Gastroesophageal sphincter (tissue), 4 donors: ENCODE results near the gene TCF12. TPM values are rescaled to one million over a fixed set of nuclear protein-coding genes. Genes with fewer than 3 reads are reported as not detected.

Experiments
- ATAC-seq: fragments of 150-250 bp; one replicate; pipeline ENCODE4 v1.9.1; 2016; ENCODE audit warnings: mild to moderate bottlenecking, moderate library complexity
- H3K27ac ChIP-seq, 4 donors: fragments of 200-600 bp; sonication (generic) in 3 of 4; 1 replicate in 3 of 4; 2 replicates in 1 of 4; pipeline ENCODE4 v1.5.1; 2016 to 2019
- H3K27me3 ChIP-seq: fragments of 200-600 bp; sonication (generic); one replicate; pipeline ENCODE4 v1.5.1; 2019
- H3K36me3 ChIP-seq, 2 donors: fragments of 200-600 bp; sonication (generic); one replicate each; pipeline ENCODE4 v1.5.1; 2019; ENCODE audit warnings: control low read depth in 1 of 2
- H3K4me1 ChIP-seq, 3 donors: fragments of 200-600 bp; sonication (generic); 1 replicate in 2 of 3; 2 replicates in 1 of 3; pipeline ENCODE4 v1.5.1; 2016 to 2019; ENCODE audit warnings: control low read depth in 2 of 3
- H3K4me3 ChIP-seq, 2 donors: fragments of 200-600 bp; sonication (generic); one replicate each; pipeline ENCODE4 v1.5.1; 2019; ENCODE audit warnings: mild to moderate bottlenecking in 1 of 2, moderate library complexity in 1 of 2
- H3K9me3 ChIP-seq, 3 donors: fragments of 200-600 bp; sonication (generic); one replicate each; pipeline ENCODE4 v1.5.1; 2017 to 2019; ENCODE audit warnings: control low read depth in 2 of 3
- EP300 ChIP-seq: sonication (generic); formaldehyde crosslinking; IDR thresholded peaks from one replicate; pipeline ENCODE4 v1.6.1; 2017; ENCODE audit warnings: antibody characterized with exemption, mild to moderate bottlenecking
- POLR2A ChIP-seq, 2 donors: fragments of 450-650 bp; IDR thresholded peaks; one replicate each; pipeline ENCODE4 v1.6.1; 2017; ENCODE audit warnings: antibody characterized with exemption in 2 of 2, mild to moderate bottlenecking in 2 of 2, moderate library complexity in 1 of 2
- POLR2AphosphoS5 ChIP-seq: sonication (generic); formaldehyde crosslinking; IDR thresholded peaks from one replicate; pipeline ENCODE4 v1.6.1; 2017; ENCODE audit warnings: antibody characterized with exemption
- WGBS, 2 donors: methylation state at CpG; one replicate each; pipeline ENCODE4 v1.1.5; 2018; ENCODE audit warnings: low coverage in 1 of 2; 5-methylcytosine and 5-hydroxymethylcytosine counted together
- total RNA-seq, 4 donors: library from RNA; depleted of rRNA; stranded (reverse); fragments of >200 nt; gene quantifications; one replicate each; pipeline ENCODE4 v1.1.0, GENCODE V29; 2016
- TF ChIP-seq, protein P1 (sequence below), 4 experiments: fragments of 200-600 bp in 2 of 4; fragments of 450-650 bp in 2 of 4; sonication (generic) in 1 of 4; IDR thresholded peaks; one replicate each; pipeline ENCODE4 v1.5.1; 2017 to 2019; ENCODE audit warnings: antibody characterized with exemption in 4 of 4, mild to moderate bottlenecking in 2 of 4, moderate library complexity in 2 of 4

The TCF12 gene
- total RNA-seq, 4 donors from 2014 or later: 78.1 to 194 (median 154) TPM

DNA sequence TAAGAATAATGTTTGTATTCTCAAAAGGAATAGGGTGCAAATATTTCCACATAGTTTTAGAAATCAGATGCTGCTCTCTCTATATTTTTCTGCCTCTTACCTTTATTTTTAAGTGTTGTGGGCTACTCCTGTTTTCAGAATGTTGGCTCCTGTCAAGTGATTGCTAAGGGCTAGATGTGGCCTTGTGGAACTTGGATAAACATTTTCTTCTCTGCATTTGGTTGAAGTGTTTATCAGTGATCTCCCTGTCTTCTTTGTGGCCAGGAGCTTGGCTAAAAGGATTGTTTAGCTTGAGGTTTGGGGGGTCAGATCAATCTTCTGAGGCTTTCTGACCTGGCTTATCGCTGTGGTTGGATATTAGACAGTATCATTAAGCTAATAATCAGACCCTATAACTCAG lies 112.6 kb downstream of the TCF12 start:
- Histone ChIP-seq H3K4me1 (peaks cover 8 to 49% (median 14%) of the 10 kb centered on the region in 3 donors), H3K27ac (peak overlapping the region in 1 of 4 donors; percentile 54), H3K9me3 (no peaks in the 10 kb centered on the region), H3K4me3 (no peak overlapping the region), H3K36me3 (no peaks in the 10 kb centered on the region), H3K27me3 (no peaks in the 10 kb centered on the region)
- ATAC-seq: no peak
- no peak for TF ChIP-seq POLR2A (IDR thresholded peaks at IDR 0.05)
- no peak for TF ChIP-seq POLR2AphosphoS5
- TF ChIP-seq, protein P1, sequence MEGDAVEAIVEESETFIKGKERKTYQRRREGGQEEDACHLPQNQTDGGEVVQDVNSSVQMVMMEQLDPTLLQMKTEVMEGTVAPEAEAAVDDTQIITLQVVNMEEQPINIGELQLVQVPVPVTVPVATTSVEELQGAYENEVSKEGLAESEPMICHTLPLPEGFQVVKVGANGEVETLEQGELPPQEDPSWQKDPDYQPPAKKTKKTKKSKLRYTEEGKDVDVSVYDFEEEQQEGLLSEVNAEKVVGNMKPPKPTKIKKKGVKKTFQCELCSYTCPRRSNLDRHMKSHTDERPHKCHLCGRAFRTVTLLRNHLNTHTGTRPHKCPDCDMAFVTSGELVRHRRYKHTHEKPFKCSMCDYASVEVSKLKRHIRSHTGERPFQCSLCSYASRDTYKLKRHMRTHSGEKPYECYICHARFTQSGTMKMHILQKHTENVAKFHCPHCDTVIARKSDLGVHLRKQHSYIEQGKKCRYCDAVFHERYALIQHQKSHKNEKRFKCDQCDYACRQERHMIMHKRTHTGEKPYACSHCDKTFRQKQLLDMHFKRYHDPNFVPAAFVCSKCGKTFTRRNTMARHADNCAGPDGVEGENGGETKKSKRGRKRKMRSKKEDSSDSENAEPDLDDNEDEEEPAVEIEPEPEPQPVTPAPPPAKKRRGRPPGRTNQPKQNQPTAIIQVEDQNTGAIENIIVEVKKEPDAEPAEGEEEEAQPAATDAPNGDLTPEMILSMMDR (IDR thresholded peaks at IDR 0.05): no peak
- TF ChIP-seq EP300: no peak
- WGBS, 2 donors: 10 to 36% methylated on average over 1 of the region's 1 CpG

DNA sequence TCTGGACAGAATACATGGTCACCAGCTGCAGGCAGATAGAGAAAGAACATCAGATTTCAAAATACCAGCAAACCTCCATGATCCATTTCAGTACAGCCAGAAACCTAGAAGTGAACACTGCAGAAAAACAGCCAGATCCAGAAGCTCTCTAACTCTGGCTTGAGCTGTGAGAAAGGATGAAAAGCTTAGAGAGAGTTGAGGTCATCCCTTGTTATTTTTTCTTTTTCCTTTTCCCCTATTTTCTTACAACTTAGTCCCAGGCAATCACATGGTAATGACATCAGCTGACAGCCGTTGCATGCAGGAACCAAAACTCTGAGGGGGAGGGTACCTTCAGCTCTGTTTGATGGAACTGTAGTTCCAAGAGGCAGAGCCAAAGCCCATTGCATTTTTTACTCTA lies 113.2 kb downstream of the TCF12 start:
- no peak overlapping the region for H3K4me3 ChIP-seq
- TF ChIP-seq EP300 (no peak), POLR2A (IDR thresholded peaks at IDR 0.05) (no peak), POLR2AphosphoS5 (no peak)
- TF ChIP-seq, protein P1 (IDR thresholded peaks at IDR 0.05): no peak
- H3K9me3 ChIP-seq: no peaks in the 10 kb centered on the region
- no peaks in the 10 kb centered on the region for H3K27me3 ChIP-seq
- 25 to 40% methylated on average over 1 of the region's 1 CpG for WGBS, 2 donors
- H3K27ac ChIP-seq: peak overlapping the region in 1 of 4 donors; percentile 54
- H3K4me1 ChIP-seq: peaks cover 8 to 49% (median 14%) of the 10 kb centered on the region in 3 donors
- H3K36me3 ChIP-seq: no peaks in the 10 kb centered on the region
- peak; percentile 48 for ATAC-seq

DNA sequence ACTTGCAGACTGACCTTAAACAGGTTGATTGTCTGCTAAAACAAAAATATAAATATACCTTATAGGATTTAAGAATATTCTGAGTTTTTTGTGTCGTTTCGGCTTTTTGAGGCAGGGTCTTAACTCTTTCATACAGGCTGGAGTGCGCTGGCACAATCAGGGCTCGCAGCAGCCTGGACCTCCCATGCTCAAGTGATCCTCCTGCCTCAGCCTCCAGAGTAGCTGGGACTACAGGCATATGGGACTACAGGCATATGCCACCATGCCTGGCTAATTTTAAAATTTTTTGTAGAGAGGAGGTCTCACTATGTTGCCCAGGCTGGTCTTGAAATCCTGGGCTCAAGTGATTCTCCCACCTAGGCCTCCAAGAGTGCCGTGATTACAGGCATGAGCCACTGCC lies 113.9 kb downstream of the TCF12 start:
- no peak for TF ChIP-seq EP300
- TF ChIP-seq, protein P1 (IDR thresholded peaks at IDR 0.05): no peak
- TF ChIP-seq POLR2A (IDR thresholded peaks at IDR 0.05): no peak
- no peak for TF ChIP-seq POLR2AphosphoS5
- ATAC-seq: no peak
- Histone ChIP-seq H3K27me3 (no peaks in the 10 kb centered on the region), H3K9me3 (no peaks in the 10 kb centered on the region), H3K36me3 (no peaks in the 10 kb centered on the region), H3K4me1 (peaks cover 8 to 50% (median 14%) of the 10 kb centered on the region in 3 donors), H3K27ac (peak overlapping the region in 1 of 4 donors; percentile 54), H3K4me3 (no peak overlapping the region)
- WGBS, 2 donors: 91 to 95% methylated on average over 4 of the region's 5 CpGs

DNA sequence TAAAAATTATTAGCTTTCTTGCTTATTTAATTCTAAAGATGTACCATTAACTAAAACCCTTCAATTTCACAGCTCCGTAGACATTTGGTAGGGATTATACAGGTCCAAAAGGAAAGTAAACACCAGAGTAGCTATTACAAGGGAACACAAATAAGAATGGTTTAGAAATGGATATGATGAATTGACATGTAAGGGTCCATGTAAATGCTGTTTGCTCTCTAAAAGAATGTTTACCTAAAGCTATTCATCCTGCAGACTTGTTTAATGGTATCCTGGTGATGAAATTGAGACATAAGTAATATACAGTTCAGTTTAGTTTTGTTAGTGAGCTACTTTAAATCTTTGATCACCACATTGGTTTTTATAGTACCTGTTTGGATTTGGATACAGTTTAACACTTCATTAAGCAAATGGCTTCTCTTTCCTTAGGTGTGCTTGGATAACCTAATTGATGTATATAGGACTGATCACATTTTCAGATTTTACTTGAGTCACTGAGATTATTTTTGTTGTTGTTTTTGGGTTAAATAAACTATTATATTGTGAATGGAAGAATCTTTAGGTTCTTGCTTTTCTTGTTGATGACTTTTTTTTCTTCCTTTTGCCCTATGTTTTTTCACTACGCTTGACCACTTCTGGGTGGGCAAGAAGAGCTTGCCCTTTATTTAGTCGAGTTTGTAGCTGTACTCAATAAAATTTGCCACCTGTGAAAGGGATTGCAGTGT lies 115.4 kb downstream of the TCF12 start:
- WGBS, 2 donors: 81 to 85% methylated on average over 3 of the region's 3 CpGs
- Histone ChIP-seq H3K4me1 (peaks cover 8 to 50% (median 14%) of the 10 kb centered on the region in 3 donors), H3K27me3 (no peaks in the 10 kb centered on the region), H3K4me3 (no peak overlapping the region), H3K36me3 (no peaks in the 10 kb centered on the region), H3K9me3 (no peaks in the 10 kb centered on the region), H3K27ac (no peak overlapping the region)
- no peak for ATAC-seq
- TF ChIP-seq POLR2AphosphoS5 (no peak), POLR2A (IDR thresholded peaks at IDR 0.05) (no peak), EP300 (no peak)
- TF ChIP-seq, protein P1 (IDR thresholded peaks at IDR 0.05): no peak

DNA sequence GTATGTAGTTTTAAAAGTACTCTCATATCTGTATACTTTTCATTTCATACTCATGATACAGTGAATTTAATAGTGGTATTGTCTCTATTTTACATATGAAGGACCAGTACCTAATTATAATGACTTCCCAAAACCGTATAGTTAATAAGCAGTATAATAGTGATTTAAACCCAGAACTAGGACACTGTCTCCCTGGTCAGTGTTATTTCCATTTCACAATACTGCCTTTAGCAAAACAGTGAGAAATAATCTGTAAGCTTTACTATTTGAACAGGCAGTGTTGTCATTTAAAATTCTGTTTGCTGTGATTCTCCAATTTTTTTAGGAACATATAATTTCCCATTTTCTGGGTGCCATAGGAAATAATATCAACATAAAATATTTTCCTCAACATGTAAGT lies 116.2 kb downstream of the TCF12 start:
- no peaks in the 10 kb centered on the region for H3K36me3 ChIP-seq
- H3K27ac ChIP-seq: no peak overlapping the region
- no peaks in the 10 kb centered on the region for H3K27me3 ChIP-seq
- no peak overlapping the region for H3K4me3 ChIP-seq
- TF ChIP-seq POLR2AphosphoS5 (no peak), POLR2A (IDR thresholded peaks at IDR 0.05) (no peak), EP300 (no peak)
- TF ChIP-seq, protein P1 (IDR thresholded peaks at IDR 0.05): no peak
- WGBS, 2 donors: 29 to 54% methylated on average over 1 of the region's 1 CpG
- H3K4me1 ChIP-seq: peaks cover 8 to 54% (median 14%) of the 10 kb centered on the region in 3 donors
- no peaks in the 10 kb centered on the region for H3K9me3 ChIP-seq
- no peak for ATAC-seq
